ENCODE results near the gene PLCXD1. TPM values are rescaled to one million over a fixed set of nuclear protein-coding genes. Genes with fewer than 3 reads are reported as not detected.

The PLCXD1 gene
- total and polyA plus RNA-seq, 9 of the 15 experiments (the other 6 are each of a cell fraction or from before 2014, with no cell fraction given) = 6.0 to 60.2 (median 39.5) TPM

- Histone ChIP-seq H3K27ac (ENCODE audit: extremely low read depth, low read depth, low read length) (no peak overlapping the region), H3K4me3 (no peak overlapping the region), H2AFZ (ENCODE audit: low read depth, low read length) (no peak overlapping the region), H4K20me1 (replicated peaks; ENCODE audit: control insufficient read depth, insufficient read depth, low read length) (no peaks in the 10 kb centered on the region), H3K9me3 (replicated peaks; ENCODE audit: control insufficient read depth, insufficient read depth, low read depth, low read length) (no peaks in the 10 kb centered on the region), H3K79me2 (ENCODE audit: control insufficient read depth, insufficient read depth, low read length) (no peaks in the 10 kb centered on the region), H3K36me3 (ENCODE audit: control insufficient read depth, insufficient read depth, low read length) (no peaks in the 10 kb centered on the region), H3K9me1 (ENCODE audit: control insufficient read depth, insufficient read depth, low read length) (no peaks in the 10 kb centered on the region), H3K4me1 (replicated peaks in 1 of 2; ENCODE audit: control insufficient read depth in 2 of 2, insufficient read depth in 2 of 2, low read length in 2 of 2) (peaks cover 0 to 8% of the 10 kb centered on the region in 2 experiments; a peak in 2 of 5 replicates), H3K4me2 (ENCODE audit: insufficient read depth, low read length) (no peak overlapping the region), H3K9ac (ENCODE audit: insufficient read depth in 1 of 2, low read depth in 2 of 2, low read length in 2 of 2) (no peak overlapping the region), H3K27me3 (ENCODE audit: control insufficient read depth in 2 of 2, insufficient read depth in 2 of 2, low read length in 2 of 2) (no peaks in the 10 kb centered on the region; a peak in 1 of 5 replicates)
- FAIRE-seq (no peak), ATAC-seq (no peak), DNase-seq (ENCODE audit: extremely low read depth in 1 of 4, low spot score in 3 of 4) (no peak)
- in situ Hi-C loops (cut with MboI) = no loop called here
- 52% methylated on average over 17 of the region's 33 CpGs for WGBS (ENCODE audit: insufficient coverage, low coverage, missing lambda C conversion rate)
- intact Hi-C loops (cut with micrococcal nuclease) = loop anchor here (10.0 kb wide), 1 partner anchor 57 kb away; the partner anchor contains the start of gene PPP2R3B
- ChIA-PET POLR2A (no interaction called here), CTCF (ENCODE audit: low intra/inter-chr PET ratio) (no interaction called here)
- no TSS peak for BruUV-seq (replicated peaks)
- TF ChIP-seq SFPQ (IDR thresholded peaks at IDR 0.05; ENCODE audit: low read depth, low read length) (no peak), U2AF1 (optimal IDR thresholded peaks at IDR 0.05; ENCODE audit: low read depth, low read length) (no peak), KLF10 (CRISPR knock-in tag; IDR thresholded peaks at IDR 0.05) (no peak), ZNF445 (CRISPR knock-in tag; IDR thresholded peaks at IDR 0.05; ENCODE audit: low read depth) (no peak), DDX20 (tag; IDR thresholded peaks at IDR 0.05; ENCODE audit: low read depth) (no peak), JUND (IDR thresholded peaks at IDR 0.05; ENCODE audit: borderline replicate concordance, low read depth, low read length) (no peak), JUND (tag; IDR thresholded peaks at IDR 0.05; ENCODE audit: borderline replicate concordance, low read depth, low read length) (no peak), ZNF354B (CRISPR knock-in tag; IDR thresholded peaks at IDR 0.05) (no peak), RBM39 (optimal IDR thresholded peaks at IDR 0.05; ENCODE audit: low read depth, low read length) (no peak), MLLT1 (IDR thresholded peaks at IDR 0.05) (no peak), SMARCE1 (IDR thresholded peaks at IDR 0.05) (no peak), SUPT5H (IDR thresholded peaks at IDR 0.05) (no peak)
Measured at GRCh38 chrX:327660-328126, 46.5 kb downstream of the PLCXD1 start.
